ENCODE results near the gene CPLX4.

The CPLX4 gene

DNA sequence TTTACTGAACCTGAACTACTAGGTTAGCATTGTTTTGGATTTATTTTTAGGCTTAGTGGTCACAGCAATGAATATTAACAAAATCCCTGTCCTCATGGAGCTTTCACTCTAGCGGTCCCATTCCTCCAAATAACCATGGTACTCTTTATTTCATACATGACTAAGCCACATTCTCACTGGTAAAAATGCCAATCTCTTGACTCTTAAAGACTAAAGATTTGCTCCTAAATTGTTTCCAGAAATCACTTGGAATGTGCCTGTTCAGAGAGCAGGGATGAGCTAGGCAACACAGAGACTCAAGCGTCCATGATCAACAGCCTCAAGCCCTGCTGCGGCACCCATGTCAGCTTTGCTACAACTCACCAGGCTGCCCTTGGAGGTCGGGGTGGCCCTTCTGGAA lies 27.1 kb upstream of the CPLX4 start:
- no peaks in the 10 kb centered on the region for H3K4me1 ChIP-seq (ENCODE audit: control insufficient read depth in 5 of 5, insufficient read depth in 5 of 5, low read length in 5 of 5)
- H3K27me3 ChIP-seq (ENCODE audit: control insufficient read depth in 5 of 5, insufficient read depth in 4 of 5, low read length in 5 of 5) = no peaks in the 10 kb centered on the region
- H3K36me3 ChIP-seq (ENCODE audit: control insufficient read depth in 5 of 5, insufficient read depth in 5 of 5, low read length in 5 of 5) = peaks cover 46 to 77% (median 69%) of the 10 kb centered on the region in 5 donors
- H3K4me3 ChIP-seq (ENCODE audit: low read depth in 1 of 5, low read length in 5 of 5) = no peak overlapping the region
- H3K9ac ChIP-seq (ENCODE audit: low read length in 5 of 5) = no peak overlapping the region
- H3K27ac ChIP-seq (ENCODE audit: low read depth, low read length) = no peak overlapping the region
- peaks cover 0 to 3% (median 0%) of the 10 kb centered on the region in 5 donors for H3K9me3 ChIP-seq (ENCODE audit: control insufficient read depth in 5 of 5, low read length in 5 of 5)

DNA sequence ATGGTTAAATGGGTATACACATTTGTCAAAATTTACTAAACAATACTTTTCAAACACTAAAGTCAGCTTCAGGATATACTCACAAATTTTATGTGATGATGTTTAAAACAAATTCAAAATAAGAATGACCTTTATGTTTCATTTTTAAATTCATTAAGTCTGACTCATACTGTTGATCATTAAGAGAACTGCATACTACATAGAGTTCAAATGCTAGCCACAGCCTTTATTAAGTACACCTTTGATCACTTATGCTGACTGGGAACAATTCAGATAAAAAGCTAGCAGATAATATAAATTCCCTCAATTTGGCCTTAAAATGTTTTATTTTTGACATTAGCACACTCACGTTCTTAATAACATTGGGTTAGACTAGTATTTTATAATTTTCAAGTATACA lies 26.5 kb upstream of the CPLX4 start:
- Histone ChIP-seq H3K4me1 (ENCODE audit: control insufficient read depth in 5 of 5, insufficient read depth in 5 of 5, low read length in 5 of 5) (no peaks in the 10 kb centered on the region), H3K36me3 (ENCODE audit: control insufficient read depth in 5 of 5, insufficient read depth in 5 of 5, low read length in 5 of 5) (peaks cover 48 to 81% (median 73%) of the 10 kb centered on the region in 5 donors), H3K27ac (ENCODE audit: low read depth, low read length) (no peak overlapping the region), H3K9me3 (ENCODE audit: control insufficient read depth in 5 of 5, low read length in 5 of 5) (peaks cover 0 to 3% (median 0%) of the 10 kb centered on the region in 5 donors), H3K9ac (ENCODE audit: low read length in 5 of 5) (no peak overlapping the region), H3K27me3 (ENCODE audit: control insufficient read depth in 5 of 5, insufficient read depth in 4 of 5, low read length in 5 of 5) (no peaks in the 10 kb centered on the region), H3K4me3 (ENCODE audit: low read depth in 1 of 5, low read length in 5 of 5) (no peak overlapping the region)

DNA sequence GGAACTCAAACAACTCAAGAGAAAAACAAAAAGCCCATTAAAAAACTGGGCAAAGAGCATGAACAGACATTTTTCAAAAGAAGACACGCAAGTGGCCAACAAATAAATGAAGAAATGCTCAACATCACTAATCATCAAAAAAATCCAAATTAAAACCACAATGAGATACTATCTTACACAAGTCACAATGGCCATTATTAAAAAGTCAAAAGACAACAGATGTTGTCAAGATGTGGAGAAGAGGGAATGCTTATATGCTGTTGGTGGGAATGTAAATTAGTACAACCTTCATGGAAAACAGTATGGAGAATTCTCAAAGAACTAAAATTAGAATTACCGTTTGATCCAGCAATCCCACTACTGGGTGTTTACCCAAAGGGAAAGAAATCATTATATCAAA lies 25.5 kb upstream of the CPLX4 start:
- H3K27me3 ChIP-seq (ENCODE audit: control insufficient read depth in 5 of 5, insufficient read depth in 4 of 5, low read length in 5 of 5) = no peaks in the 10 kb centered on the region
- H3K9ac ChIP-seq (ENCODE audit: low read length in 5 of 5) = no peak overlapping the region
- peaks cover 0 to 2% (median 0%) of the 10 kb centered on the region in 5 donors for H3K4me1 ChIP-seq (ENCODE audit: control insufficient read depth in 5 of 5, insufficient read depth in 5 of 5, low read length in 5 of 5)
- peaks cover 0 to 7% (median 0%) of the 10 kb centered on the region in 5 donors for H3K9me3 ChIP-seq (ENCODE audit: control insufficient read depth in 5 of 5, low read length in 5 of 5)
- no peak overlapping the region for H3K27ac ChIP-seq (ENCODE audit: low read depth, low read length)
- H3K36me3 ChIP-seq (ENCODE audit: control insufficient read depth in 5 of 5, insufficient read depth in 5 of 5, low read length in 5 of 5) = peaks cover 54 to 77% (median 72%) of the 10 kb centered on the region in 5 donors
- H3K4me3 ChIP-seq (ENCODE audit: low read depth in 1 of 5, low read length in 5 of 5) = no peak overlapping the region

DNA sequence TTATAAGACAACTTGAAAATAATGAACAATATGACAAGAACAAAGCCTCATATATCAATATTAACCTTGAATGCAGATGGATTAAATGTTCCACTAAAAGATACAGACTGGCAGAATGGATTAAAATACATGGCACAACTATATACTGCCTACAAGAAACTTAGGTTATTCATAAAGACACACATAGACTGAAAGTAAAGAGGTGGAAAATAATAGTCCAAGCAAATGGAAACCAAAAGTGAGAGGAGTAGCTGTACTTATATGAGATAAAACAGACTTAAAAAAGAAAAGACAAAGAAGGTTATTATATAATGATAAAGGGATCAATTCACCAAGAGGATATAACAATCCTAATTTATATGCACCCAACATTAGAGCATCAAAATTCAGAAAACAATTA lies 22.4 kb upstream of the CPLX4 start:
- Histone ChIP-seq H3K27ac (ENCODE audit: low read depth, low read length) (no peak overlapping the region), H3K27me3 (ENCODE audit: control insufficient read depth in 5 of 5, insufficient read depth in 4 of 5, low read length in 5 of 5) (no peaks in the 10 kb centered on the region), H3K4me3 (ENCODE audit: low read depth in 1 of 5, low read length in 5 of 5) (no peak overlapping the region), H3K9me3 (ENCODE audit: control insufficient read depth in 5 of 5, low read length in 5 of 5) (peaks cover 0 to 7% (median 0%) of the 10 kb centered on the region in 5 donors), H3K9ac (ENCODE audit: low read length in 5 of 5) (no peak overlapping the region), H3K36me3 (ENCODE audit: control insufficient read depth in 5 of 5, insufficient read depth in 5 of 5, low read length in 5 of 5) (peaks cover 51 to 82% (median 72%) of the 10 kb centered on the region in 5 donors), H3K4me1 (ENCODE audit: control insufficient read depth in 5 of 5, insufficient read depth in 5 of 5, low read length in 5 of 5) (peaks cover 0 to 2% (median 0%) of the 10 kb centered on the region in 5 donors)

DNA sequence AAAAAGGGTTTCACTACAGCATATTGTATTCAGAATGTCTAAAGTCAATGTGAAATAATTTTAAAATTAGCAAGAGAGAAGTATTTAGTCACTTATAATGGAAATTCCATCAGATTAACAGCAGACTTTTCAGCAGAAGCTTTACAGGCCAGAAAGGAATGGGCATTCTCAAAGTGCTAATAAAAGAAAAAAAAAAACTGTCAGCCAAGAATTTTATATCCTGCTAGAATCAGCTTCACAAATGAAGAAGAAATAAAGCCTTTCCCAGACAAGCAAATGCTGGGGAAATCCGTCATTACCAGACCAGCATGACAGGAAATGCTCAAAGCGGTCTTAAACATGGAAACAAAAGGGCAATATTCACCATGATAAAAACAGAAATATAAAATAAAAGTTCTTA lies 21.9 kb upstream of the CPLX4 start:
- Histone ChIP-seq H3K9me3 (ENCODE audit: control insufficient read depth in 5 of 5, low read length in 5 of 5) (peaks cover 0 to 7% (median 0%) of the 10 kb centered on the region in 5 donors), H3K4me1 (ENCODE audit: control insufficient read depth in 5 of 5, insufficient read depth in 5 of 5, low read length in 5 of 5) (peaks cover 0 to 2% (median 0%) of the 10 kb centered on the region in 5 donors), H3K36me3 (ENCODE audit: control insufficient read depth in 5 of 5, insufficient read depth in 5 of 5, low read length in 5 of 5) (peaks cover 49 to 84% (median 70%) of the 10 kb centered on the region in 5 donors), H3K27ac (ENCODE audit: low read depth, low read length) (no peak overlapping the region), H3K4me3 (ENCODE audit: low read depth in 1 of 5, low read length in 5 of 5) (no peak overlapping the region), H3K9ac (ENCODE audit: low read length in 5 of 5) (no peak overlapping the region), H3K27me3 (ENCODE audit: control insufficient read depth in 5 of 5, insufficient read depth in 4 of 5, low read length in 5 of 5) (no peaks in the 10 kb centered on the region)

DNA sequence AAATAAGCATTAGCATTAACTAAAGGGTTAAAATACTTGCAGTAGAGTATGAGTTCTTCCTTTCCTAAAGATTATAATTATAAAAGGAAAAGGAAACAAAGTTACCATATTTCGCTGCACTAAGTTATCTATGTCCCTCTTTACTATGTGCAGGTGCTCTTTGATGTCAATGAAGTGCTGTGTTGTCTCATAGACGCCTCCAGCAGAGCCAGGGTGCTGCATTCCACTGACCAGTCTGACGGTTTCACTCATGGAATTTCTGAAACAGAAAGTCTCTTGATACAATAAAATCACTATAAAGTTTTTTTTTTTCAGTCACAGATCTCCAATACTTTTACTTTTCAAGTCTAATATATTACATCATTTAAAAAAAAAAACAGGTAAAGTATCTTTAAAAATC lies 14.5 kb upstream of the CPLX4 start:
- no peak overlapping the region for H3K27ac ChIP-seq (ENCODE audit: low read depth, low read length)

DNA sequence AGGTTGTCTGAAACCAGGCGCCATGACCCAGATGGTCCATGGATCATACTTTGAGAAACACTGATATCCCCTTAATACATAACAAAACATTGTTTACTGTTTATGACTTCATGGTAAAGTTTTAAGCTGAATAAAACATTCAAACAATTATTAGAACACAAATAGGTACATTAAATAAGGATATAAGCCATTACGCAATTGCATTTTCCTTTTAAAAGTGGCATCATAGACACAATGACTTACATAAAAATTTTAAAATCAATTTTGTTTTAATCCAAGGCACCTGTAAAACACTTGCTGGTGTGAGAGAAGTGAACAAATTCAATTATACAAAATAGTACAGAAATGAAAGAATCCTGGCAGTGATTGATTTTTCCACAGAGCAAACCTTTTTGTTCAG lies 10.2 kb upstream of the CPLX4 start:
- H3K4me3 ChIP-seq (ENCODE audit: low read depth in 1 of 5, low read length in 5 of 5) = no peak overlapping the region
- no peaks in the 10 kb centered on the region for H3K27me3 ChIP-seq (ENCODE audit: control insufficient read depth in 5 of 5, insufficient read depth in 4 of 5, low read length in 5 of 5)
- H3K36me3 ChIP-seq (ENCODE audit: control insufficient read depth in 5 of 5, insufficient read depth in 5 of 5, low read length in 5 of 5) = peaks cover 35 to 71% (median 58%) of the 10 kb centered on the region in 5 donors
- H3K9me3 ChIP-seq (ENCODE audit: control insufficient read depth in 5 of 5, low read length in 5 of 5) = no peaks in the 10 kb centered on the region
- H3K27ac ChIP-seq (ENCODE audit: low read depth, low read length) = no peak overlapping the region
- H3K9ac ChIP-seq (ENCODE audit: low read length in 5 of 5) = no peak overlapping the region
- H3K4me1 ChIP-seq (ENCODE audit: control insufficient read depth in 5 of 5, insufficient read depth in 5 of 5, low read length in 5 of 5) = no peaks in the 10 kb centered on the region

More for the DNA sequence above, 14.5 kb upstream of the CPLX4 start:
- Histone ChIP-seq H3K4me3 (ENCODE audit: low read depth in 1 of 5, low read length in 5 of 5) (no peak overlapping the region), H3K27me3 (ENCODE audit: control insufficient read depth in 5 of 5, insufficient read depth in 4 of 5, low read length in 5 of 5) (no peaks in the 10 kb centered on the region), H3K4me1 (ENCODE audit: control insufficient read depth in 5 of 5, insufficient read depth in 5 of 5, low read length in 5 of 5) (no peaks in the 10 kb centered on the region), H3K9me3 (ENCODE audit: control insufficient read depth in 5 of 5, low read length in 5 of 5) (no peaks in the 10 kb centered on the region), H3K36me3 (ENCODE audit: control insufficient read depth in 5 of 5, insufficient read depth in 5 of 5, low read length in 5 of 5) (peaks cover 40 to 84% (median 71%) of the 10 kb centered on the region in 5 donors), H3K9ac (ENCODE audit: low read length in 5 of 5) (no peak overlapping the region)

DNA sequence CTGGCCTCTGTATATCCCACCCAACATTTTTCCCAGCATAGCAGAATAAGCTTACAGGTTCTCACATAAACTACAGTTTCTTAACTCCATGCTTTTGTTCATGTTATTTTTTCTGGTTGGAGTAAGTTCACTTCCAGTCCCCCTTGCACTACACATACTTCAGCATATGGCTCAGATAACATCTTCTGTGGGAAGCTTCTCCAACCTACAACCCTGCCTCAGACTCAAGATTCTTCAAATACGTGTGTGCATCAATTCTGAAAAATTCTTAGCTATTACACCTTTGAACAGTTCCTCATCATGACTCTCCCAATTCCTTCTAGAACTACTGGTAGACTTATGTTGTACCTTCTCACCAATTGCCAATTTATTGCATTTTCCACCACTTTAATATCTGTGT lies 7.5 kb upstream of the CPLX4 start:
- H3K36me3 ChIP-seq (ENCODE audit: control insufficient read depth in 5 of 5, insufficient read depth in 5 of 5, low read length in 5 of 5) = peaks cover 24 to 50% (median 34%) of the 10 kb centered on the region in 5 donors
- H3K4me3 ChIP-seq (ENCODE audit: low read depth in 1 of 5, low read length in 5 of 5) = no peak overlapping the region
- no peak overlapping the region for H3K27ac ChIP-seq (ENCODE audit: low read depth, low read length)
- no peaks in the 10 kb centered on the region for H3K27me3 ChIP-seq (ENCODE audit: control insufficient read depth in 5 of 5, insufficient read depth in 4 of 5, low read length in 5 of 5)
- H3K4me1 ChIP-seq (ENCODE audit: control insufficient read depth in 5 of 5, insufficient read depth in 5 of 5, low read length in 5 of 5) = no peaks in the 10 kb centered on the region
- H3K9me3 ChIP-seq (ENCODE audit: control insufficient read depth in 5 of 5, low read length in 5 of 5) = no peaks in the 10 kb centered on the region
- no peak overlapping the region for H3K9ac ChIP-seq (ENCODE audit: low read length in 5 of 5)

DNA sequence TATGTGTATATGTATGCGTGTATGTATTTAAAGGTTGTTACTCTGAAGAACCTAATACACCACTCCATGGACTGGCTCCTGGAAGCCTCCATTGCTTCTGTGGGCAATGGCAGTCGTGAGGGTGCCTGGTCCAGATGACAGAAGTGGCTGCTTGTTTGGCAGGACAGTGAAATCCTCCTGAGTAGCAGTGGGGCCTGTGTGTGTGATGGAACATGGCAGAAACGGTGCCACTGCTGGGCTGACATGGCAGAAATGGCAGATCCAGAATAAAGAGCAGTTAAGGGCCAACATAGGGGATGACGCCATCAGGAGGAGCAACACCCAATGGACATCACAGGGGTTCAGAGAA lies 6.1 kb upstream of the CPLX4 start:
- Histone ChIP-seq H3K4me1 (ENCODE audit: control insufficient read depth in 5 of 5, insufficient read depth in 5 of 5, low read length in 5 of 5) (no peaks in the 10 kb centered on the region), H3K27me3 (ENCODE audit: control insufficient read depth in 5 of 5, insufficient read depth in 4 of 5, low read length in 5 of 5) (peaks cover 0 to 4% (median 0%) of the 10 kb centered on the region in 5 donors), H3K9ac (ENCODE audit: low read length in 5 of 5) (no peak overlapping the region), H3K9me3 (ENCODE audit: control insufficient read depth in 5 of 5, low read length in 5 of 5) (no peaks in the 10 kb centered on the region), H3K36me3 (ENCODE audit: control insufficient read depth in 5 of 5, insufficient read depth in 5 of 5, low read length in 5 of 5) (peaks cover 18 to 37% (median 30%) of the 10 kb centered on the region in 5 donors), H3K27ac (ENCODE audit: low read depth, low read length) (no peak overlapping the region), H3K4me3 (ENCODE audit: low read depth in 1 of 5, low read length in 5 of 5) (no peak overlapping the region)

DNA sequence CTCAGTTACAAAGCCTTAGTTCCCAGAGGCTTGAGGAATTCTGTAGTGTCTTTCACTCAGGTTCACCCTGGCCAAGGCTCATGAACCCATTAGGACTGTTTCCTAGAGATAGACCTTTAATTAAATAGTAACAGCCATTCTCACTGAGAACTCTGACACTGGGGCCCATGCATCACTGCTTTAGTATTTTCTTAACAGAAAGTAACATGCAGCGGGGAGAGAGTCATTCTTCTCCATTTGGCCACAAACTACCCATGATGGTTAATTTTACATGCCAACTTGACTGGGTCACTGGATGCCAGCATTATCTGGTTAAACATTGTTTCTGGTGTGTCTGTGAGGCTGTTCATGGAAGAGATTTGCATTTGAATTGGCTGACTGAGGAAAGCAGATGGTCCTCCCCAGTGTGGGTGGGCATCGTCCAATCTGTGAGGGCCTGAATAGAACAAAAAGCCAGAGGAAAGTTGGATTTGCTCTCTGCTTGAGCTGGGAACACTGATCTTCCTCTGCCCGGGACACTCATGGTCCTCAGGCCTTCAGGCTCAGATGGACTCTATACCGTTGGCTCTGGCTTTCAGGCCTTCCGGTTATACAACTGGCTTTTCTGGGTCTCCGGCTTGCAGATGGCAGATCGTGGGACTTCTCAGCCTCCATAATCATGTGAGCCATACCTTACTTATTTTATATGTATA lies 5.6 kb upstream of the CPLX4 start:
- H3K9ac ChIP-seq (ENCODE audit: low read length in 5 of 5) = no peak overlapping the region
- peaks cover 17 to 32% (median 25%) of the 10 kb centered on the region in 5 donors for H3K36me3 ChIP-seq (ENCODE audit: control insufficient read depth in 5 of 5, insufficient read depth in 5 of 5, low read length in 5 of 5)
- H3K9me3 ChIP-seq (ENCODE audit: control insufficient read depth in 5 of 5, low read length in 5 of 5) = no peaks in the 10 kb centered on the region
- H3K4me3 ChIP-seq (ENCODE audit: low read depth in 1 of 5, low read length in 5 of 5) = no peak overlapping the region
- no peaks in the 10 kb centered on the region for H3K4me1 ChIP-seq (ENCODE audit: control insufficient read depth in 5 of 5, insufficient read depth in 5 of 5, low read length in 5 of 5)
- H3K27me3 ChIP-seq (ENCODE audit: control insufficient read depth in 5 of 5, insufficient read depth in 4 of 5, low read length in 5 of 5) = peaks cover 0 to 4% (median 0%) of the 10 kb centered on the region in 5 donors
- no peak overlapping the region for H3K27ac ChIP-seq (ENCODE audit: low read depth, low read length)

Data from subcutaneous abdominal adipose tissue (tissue), 5 donors.